GM19328 (cell line): ENCODE data around the gene PEX6.
"Not testable (repeated sequence)": the region's sequence is repeated elsewhere in the genome, so short reads cannot be mapped to it uniquely, and the experiment has no call there.

Source experiments
- ATAC-seq: cut with Tn5 transposase; IDR thresholded peaks from one replicate; pipeline ENCODE4 v1.9.1; 2021; ENCODE audit warnings: mild to moderate bottlenecking, moderate library complexity; ENCODE audit not compliant: unreplicated experiment

PEX6 gene

DNA sequence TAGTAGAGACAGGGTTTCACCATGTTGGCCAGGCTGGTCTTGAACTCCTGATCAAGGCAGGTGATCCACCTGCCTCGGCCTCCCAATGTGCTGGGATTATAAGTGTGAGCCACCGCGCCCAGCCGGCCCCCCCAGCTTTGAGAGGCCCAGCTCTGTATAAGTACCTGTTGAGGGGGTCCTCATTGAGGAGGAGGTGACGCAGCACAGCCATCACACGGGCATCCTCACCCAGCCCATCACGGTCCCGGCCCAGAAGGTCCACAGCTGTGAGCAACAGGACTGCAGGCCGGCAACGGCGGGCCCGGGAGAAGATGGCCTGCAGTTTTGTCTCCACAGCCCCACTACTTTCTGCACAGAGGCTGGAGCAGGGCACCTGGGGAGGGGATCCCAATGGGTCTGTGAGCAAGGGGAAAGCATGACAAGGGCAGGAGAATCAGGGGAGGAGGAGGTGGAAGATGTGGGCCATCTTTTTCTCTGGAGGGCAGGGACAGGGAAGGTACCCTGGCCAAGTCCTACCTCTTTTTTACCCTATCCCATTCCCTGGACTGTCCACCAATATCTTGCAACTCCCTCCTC, 10.8 kb downstream of the PEX6 start:
- no peak for ATAC-seq

DNA sequence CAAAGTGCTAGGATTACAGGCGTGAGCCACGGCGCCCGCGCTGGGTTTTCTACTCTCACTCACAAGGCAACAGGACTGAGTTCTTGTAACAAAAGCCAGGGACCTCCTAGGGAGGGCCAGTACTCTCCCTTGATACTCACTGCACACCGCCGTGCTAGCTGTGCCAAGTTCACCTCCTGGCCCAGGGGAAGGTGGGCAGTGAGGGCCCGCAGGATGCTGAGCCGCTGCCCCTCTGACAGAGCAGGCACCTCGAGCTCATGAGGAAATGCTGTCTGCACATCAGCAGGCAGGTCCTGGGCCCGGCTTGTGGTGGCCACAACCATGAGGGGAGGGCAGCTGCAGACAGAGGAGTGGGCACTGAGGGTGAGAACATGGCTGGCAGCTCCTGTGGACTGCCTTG, 11.8 kb downstream of the PEX6 start:
- ATAC-seq = no peak

DNA sequence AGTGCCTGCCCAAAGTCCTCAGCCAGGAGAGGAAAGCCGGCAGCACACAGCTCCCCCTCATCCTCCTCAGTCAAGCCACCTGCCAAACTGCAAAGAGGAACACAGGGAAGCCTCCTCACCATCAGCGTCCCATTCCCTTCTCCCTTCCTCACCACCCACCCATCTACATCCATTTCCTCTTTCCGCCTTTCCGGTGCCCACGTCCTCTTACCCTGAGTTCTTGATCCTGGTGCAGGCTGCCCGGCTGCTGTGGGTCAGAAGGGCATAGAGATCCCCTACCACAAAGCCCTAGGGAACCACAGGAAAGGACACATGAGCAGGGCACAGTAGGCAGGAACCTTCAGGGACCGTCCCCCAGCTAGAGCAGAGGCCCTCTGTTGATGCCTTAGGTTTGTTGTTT, 12.4 kb downstream of the PEX6 start:
- no peak for ATAC-seq

DNA sequence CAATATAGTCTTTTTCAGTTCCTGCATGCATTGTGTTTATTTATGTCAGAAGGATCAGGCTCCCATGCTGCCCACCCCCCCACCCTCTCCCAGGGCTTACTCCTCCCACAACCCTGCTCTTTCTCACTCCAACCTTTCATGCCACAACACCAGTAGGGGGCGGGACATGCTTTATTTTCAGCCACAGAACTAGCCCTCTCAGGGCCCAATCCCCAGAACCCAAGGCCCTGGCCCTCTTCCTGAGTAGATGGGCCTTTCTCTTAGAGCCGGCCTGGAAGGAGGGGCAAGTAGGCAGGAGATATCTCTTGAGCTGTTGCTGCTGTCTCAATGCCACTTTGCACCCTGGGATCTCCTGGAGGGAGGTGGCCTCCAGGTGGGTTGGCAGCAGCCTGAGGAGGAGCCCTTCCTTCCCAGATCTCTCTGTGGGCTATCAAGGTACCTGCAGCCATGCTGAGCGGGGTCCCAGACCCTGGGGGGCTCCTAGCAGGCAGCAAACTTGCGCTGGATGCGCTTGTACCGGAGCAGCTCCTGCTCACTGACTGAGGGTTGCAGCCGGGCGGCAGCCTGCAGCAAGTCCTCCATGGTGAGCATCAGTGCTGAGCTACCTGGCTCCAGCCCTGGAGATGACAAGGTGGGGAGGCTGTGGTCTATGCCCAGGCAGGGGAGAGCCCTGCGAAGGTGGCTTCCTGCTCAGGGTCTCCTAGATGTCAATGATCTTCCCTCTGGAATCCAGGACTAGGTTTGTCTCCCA, 15.0 kb downstream of the PEX6 start:
- ATAC-seq = no peak

DNA sequence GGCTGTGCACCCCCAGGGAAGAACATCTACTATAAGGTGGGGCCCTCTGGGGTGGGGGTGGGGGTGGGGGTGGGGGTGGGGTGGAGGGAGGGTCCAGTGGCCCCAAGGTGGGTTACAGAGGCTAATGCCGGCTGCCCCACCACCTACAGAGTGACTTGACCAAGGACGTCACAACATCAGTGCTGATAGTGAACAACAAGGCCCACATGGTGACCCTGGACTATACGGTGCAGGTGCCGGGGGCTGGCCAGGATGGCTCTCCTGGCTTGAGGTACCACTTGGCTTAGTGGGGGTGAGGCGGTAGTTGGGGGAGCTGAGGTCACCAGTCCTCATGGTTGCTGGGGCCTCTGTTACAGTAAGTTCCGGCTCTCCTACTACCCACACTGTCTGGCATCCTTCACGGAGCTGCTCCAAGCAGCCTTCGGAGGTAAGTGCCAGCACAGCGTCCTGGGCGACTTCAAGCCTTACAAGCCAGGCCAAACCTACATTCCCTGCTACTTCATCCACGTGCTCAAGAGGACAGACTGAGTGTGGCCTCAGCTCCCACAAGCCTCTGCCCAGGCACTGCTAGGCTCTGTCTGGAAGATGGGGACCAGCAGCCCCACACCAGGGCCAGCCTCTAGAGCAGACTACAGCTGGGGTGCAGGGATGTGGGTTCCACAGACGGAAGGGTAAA, 15.7 kb downstream of the PEX6 start:
- ATAC-seq = no peak

DNA sequence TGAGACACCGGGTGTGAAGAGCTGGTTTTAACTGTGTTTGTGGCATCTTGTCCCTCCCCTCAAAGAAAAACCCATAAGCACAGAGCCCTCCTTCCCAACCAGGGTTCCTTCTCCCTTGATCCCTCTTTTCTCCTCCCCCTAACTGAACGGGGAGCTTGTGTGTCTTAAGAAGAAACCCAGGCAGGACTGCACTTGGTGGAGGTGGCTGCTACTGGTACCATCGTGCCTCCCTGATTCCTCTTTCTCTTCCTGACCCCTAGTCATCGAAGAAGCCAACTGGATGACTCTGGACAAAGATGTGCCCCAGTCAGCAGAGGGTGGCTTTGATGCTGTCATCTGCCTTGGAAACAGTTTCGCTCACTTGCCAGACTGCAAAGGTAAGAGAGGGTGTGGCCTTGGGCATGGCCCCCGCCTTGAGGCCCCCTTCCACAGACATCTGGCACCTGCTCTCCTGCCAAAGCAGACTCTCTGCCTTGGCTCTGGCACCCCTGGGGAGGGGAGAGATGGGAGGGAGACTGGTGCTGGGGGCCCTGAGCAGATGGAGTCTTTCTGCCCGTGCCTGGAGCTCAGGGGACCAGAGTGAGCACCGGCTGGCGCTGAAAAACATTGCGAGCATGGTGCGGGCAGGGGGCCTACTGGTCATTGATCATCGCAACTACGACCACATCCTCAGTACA, 16.3 kb downstream of the PEX6 start:
- ATAC-seq = no peak

DNA sequence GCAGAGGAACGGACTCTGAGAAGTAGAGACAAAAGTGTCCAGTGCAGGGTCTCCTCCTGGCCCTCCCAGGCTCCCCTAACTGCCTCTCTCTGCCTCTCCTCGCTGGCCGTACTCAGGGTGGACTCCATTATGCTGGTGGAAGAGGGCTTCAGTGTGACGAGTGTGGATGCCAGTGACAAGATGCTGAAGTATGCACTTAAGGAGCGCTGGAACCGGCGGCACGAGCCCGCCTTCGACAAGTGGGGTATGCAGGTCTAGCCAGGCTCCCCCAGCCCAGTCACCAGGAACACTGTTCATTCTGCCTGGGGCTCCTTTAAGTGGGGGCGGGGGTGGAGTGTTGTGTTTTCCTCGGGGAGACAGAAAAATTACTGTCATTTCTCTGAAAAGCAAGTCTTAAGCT, 16.9 kb downstream of the PEX6 start:
- ATAC-seq = no peak

DNA sequence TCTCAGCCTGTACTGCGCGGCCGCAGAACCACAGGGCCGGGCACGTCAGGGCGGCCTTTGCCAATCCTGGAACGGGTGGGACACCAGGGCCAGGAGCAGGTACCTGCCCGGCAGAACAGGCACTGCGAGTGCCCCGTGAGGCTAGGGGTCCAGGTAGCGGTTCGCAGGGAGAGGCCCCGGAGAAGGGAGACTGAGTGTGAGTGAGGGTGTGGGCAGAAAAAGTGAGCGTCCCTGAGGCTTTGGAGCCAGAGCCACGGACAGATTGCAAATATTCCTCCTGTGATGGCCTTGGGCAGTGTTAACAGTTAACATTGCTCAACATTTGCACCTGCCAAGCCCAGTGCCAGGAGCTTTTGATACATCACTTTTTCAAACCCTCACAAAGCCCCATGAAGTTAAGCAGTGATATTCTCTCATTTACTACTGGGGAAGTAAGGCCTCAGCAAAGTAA, 17.9 kb downstream of the PEX6 start:
- ATAC-seq = no peak

DNA sequence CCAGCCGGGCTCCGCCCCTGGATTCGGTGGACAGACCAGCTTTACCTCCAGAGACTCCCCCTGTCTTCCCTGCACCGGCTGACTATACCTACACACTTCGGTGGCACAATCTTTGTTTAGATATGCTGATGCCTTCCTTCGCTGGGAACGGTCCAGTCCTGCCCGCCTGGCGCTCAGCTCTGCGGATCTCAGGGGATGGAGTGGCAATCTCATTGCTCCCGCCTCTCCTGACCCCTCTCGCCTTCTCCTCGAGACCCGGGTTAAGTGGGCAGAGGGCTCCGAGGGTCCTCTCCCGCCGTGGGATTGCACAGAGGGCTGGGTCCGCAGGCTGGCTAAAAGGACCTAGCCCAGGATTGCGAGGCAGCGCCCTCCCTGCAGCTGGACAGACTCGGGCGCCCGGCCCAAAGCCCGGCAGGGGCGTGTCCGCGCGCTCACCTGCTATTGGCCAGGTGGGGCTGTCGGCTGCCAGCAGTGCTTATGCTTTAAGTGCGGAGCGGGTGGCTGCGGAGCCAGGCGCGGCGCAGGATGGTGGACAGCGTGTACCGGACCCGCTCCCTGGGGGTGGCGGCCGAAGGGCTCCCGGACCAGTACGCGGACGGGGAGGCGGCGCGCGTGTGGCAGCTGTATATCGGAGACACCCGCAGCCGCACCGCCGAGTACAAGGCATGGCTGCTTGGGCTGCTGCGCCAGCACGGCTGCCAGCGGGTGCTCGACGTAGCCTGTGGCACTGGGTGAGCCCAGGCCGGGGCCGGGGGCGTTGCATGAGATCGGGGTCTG, 18.6 kb downstream of the PEX6 start, which contains the start of gene GNMT:
TSS of gene GNMT (plus strand) at position 512 of the 777 bp plus-strand sequence. CDS start at position 526, 14 bp downstream.
- no peak for ATAC-seq

DNA sequence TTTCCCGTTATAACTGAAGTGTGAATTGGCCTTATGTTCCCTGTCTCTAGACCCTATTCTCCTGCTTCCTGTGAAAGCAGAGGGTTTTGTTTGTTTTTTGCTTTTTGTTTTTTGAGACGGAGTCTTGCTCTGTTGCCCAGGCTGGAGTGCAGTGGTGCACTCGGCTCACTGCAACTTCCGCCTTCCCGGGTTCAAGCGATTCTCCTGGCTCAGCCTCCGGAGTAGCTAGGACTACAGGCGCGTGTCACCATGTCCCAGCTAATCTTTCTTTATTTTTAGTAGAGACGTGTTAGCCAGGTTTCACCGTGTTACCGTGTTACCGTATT, 19.1 kb downstream of the PEX6 start:
- no peak for ATAC-seq

DNA sequence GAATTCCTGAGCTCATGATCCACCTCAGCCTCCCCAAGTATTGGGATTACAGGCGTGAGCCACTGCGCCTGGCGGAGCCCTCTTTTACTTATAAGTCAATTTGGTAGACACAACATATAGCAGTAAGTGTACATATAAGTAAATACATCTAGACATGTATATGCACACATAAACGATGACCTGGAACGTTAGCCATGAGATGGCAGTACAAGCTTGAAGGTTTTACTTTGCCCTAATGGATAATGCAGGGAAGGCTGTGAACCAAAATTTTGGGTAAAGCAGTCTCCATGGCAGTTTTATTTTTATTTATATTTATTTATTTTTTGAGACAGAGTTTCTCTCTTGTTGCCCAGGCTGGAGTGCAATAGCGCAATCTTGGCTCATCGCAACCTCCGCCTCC, 20.9 kb downstream of the PEX6 start:
- no peak for ATAC-seq

DNA sequence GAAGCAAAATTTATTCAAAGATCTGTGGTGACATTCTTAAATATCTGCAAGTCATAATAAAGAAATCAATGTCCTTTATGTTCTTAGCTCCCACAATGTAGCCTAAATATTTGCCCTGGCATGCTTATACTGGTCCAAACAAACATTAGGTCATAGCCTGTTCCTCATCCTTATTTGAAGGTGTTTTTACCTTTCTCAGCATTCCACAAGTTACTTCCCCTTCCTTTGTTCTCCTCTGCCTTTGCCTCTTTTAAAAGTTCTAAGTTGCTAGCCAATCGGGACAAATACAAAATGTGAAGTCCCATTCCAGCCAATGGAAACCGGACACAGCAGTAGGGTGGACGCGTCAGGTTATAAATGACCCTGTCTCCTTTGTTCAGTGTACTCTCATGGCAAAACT, 24.6 kb downstream of the PEX6 start:
- ATAC-seq = not testable (repeated sequence)

DNA sequence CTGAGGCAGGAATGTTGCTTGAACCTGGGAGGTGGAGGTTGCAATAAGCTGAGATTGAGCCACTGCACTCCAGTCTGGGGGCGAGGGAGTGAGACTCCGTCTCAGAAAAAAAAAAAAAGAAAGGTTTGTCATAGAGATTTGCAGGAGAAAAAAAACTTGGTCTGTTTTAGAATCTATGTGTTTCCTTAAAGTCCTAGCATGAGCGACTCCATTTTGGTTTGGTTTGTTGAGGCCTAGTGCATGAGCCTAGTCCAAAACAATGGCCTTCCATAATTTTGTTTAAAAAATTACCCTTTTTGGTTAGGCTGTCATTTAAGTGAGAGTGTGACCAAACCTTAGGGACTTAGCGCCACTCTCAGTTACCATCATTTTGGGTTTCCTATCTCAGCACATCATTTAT, 26.6 kb downstream of the PEX6 start:
- ATAC-seq = no peak

DNA sequence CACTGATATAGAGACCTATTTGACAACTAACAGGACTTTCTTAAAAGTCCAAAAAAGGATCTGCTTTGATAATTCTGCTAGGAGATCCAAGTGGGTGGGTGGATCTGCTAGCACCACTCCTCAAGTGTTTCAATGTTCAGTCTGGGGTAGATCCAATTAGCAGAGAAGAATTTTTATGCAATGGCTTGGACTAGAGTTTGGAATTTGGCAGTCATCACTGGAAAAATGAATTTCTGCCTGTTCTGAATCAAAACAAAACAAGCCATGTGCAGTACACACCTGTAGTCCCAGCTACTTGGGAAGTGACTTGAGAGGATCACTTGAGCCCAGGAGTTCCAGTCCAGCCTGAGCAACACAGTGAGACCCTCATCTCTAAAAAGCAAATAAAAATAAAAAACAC, 31.0 kb downstream of the PEX6 start:
- ATAC-seq = no peak

DNA sequence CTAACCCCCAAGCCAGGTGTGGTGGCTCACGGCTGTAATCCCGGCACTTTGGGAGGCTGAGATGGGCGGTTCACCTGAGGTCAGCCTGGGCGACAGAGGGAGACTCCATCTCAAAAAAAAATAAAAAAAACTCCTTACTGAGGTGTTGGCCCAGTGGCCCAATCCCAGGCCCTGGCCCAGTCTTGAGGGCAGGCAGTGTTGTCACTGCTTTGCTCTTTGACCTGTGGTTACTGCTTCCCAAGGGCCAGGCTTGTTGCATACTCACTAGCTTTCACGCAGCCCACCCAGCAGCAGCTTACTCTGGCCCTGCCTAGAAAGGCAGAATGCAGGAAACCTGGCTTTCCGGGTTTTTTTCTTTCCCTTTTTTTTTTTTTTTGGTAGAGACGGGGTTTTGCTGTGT, 36.5 kb downstream of the PEX6 start:
- ATAC-seq = no peak

DNA sequence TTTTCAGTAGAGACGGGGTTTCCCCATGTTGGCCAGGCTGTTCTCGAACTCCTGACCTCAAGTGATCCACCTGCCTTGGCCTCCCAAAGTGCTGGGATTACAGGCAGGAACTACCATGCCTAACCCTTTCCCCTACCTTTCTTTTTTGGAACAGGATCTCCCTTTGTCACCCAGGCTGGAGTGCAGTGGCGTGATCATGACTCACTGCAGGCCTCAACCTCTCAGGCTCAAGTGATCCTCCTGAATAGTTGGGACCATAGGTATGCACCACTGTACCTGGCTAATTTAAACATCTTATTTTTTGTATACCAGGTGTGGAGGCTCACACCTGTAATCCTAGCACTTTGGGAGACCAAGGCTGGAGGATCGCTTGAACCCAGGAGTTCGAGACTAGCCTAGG, 37.6 kb downstream of the PEX6 start:
- ATAC-seq = not testable (repeated sequence)

DNA sequence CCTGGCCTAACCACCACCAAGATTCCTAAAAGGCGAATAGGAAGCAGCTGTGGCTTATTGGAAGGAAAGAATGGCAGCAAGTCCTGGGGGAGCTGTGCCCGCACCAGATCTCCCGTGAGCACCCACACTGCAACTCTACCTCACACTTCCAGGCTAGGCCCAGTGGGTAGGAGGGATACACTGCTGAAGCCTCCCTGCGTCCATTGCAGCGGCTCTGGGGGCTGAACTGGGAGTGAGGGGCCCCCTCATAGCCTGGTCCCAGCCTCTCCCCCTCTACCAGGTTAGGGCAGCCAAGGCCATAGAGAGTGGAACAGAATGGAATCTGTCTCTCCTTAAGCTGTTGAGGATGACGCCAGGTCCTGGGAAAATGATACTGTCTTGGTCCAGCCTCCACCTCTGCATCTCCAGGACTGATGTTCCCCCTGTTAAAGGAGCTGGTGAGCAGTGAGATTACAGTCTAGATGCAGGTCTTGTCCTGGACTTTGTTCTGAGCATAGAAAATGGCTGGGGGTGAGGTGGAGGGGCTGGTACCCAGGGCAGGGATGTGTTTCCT, 38.4 kb downstream of the PEX6 start:
- ATAC-seq = no peak

DNA sequence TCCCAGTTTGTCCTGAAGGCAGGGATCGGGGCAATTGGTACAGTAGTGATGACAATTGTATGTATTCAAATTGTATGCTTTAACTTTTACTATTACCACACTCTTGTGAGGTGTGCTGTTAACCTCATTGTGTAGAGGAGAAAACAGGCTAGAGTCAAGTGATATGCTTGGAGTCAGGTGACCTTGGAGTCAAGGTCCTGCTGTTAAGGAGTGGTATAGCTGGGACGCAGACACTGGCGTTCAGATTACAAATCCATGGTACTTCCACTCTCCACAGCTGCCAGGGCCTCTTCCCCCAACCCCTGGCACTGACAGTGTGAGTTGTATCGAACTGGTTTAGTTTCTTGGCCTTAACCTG, 39.2 kb downstream of the PEX6 start:
- ATAC-seq = no peak

DNA sequence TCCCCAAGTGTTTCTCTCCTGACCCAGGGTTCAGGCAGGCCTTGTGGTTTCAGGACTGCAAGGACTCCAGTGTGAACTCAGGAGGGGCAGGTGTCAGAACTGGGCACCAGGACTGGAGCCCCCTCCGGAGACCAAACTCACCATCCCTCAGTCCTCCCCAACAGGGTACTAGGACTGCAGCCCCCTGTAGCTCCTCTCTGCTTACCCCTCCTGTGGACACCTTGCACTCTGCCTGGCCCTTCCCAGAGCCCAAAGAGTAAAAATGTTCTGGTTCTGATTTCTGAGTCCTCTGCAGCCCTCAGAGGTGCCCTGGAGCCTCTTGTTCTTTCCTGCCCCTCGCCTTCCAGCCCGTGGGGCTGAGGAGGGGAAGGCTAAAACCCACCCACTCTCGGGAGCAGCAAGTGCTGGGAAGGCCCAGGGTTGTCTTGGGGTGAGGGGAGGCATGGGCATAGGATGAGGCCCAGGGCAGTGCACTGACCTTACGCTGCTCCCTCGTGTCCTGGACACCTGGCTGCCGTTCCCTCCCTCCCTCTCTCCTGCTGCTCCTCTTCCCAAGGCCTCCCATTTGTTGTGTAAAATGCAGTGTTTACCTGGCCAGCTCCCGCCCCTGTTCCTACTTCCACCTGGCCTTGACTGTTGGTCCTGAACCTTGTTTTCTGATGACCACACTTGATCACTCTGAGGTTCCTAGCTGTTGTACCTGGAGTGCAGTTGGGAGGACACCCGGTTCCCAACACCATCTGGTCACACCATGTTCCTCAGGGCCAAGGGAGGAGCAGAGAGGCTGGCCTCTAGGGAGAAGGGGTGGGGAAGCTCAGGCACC, 39.8 kb downstream of the PEX6 start:
- ATAC-seq = no peak

DNA sequence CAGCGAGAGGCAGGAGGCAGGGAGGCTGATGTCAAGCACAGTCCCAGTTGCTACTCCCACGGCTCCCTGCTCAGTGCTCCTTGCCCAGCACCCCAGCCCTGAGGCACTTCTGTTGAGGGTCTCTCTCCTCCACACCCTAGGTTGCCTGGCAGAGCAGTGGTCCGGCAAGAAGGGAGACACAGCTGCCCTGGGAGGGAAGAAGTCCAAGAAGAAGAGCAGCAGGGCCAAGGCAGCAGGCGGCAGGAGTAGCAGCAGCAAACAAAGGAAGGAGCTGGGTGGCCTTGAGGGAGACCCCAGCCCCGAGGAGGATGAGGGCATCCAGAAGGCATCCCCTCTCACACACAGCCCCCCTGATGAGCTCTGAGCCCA, 40.6 kb downstream of the PEX6 start:
- ATAC-seq = no peak
